HepG2 (cell line): ENCODE measurements around the gene RPE65. TPM values are rescaled to one million over a fixed set of nuclear protein-coding genes. Genes with fewer than 3 reads are reported as not detected.

Experiments
- ARNTL ChIP-seq: sonication (generic); formaldehyde crosslinking; IDR thresholded peaks from 2 replicates; pipeline ENCODE4 v1.4.0; 2020; ENCODE audit warnings: mild to moderate bottlenecking, missing genetic modification reagents
- CREM ChIP-seq, 2 experiments: sonication (generic) in 1 of 2; formaldehyde crosslinking in 1 of 2; IDR thresholded peaks; 2 replicates each; pipeline versions ENCODE4 v1.4.0 to v1.6.1; 2016 to 2020; ENCODE audit warnings: antibody characterized with exemption in 1 of 2, mild to moderate bottlenecking in 1 of 2, missing genetic modification reagents in 1 of 2
- HOXA7 ChIP-seq: sonication (generic); formaldehyde crosslinking; IDR thresholded peaks from 2 replicates; pipeline ENCODE4 v1.8.1; 2022; ENCODE audit warnings: mild to moderate bottlenecking, missing genetic modification reagents, moderate library complexity
- MLX ChIP-seq: IDR thresholded peaks from 2 replicates; pipeline ENCODE4 v1.6.1; 2016
- SRSF9 ChIP-seq: fragments of 200-400 bp; formaldehyde crosslinking; IDR thresholded peaks from 2 replicates; pipeline ENCODE4 v1.6.1; 2018; ENCODE audit warnings: borderline replicate concordance, mild to moderate bottlenecking, low read depth, low read length; ENCODE audit not compliant: insufficient read depth, poor library complexity, severe bottlenecking
- TARDBP ChIP-seq: sonication (generic); formaldehyde crosslinking; IDR thresholded peaks from 2 replicates; pipeline ENCODE4 v1.8.0; 2022; ENCODE audit warnings: mild to moderate bottlenecking, missing genetic modification reagents
- THAP7 ChIP-seq: sonication (generic); formaldehyde crosslinking; IDR thresholded peaks from 2 replicates; pipeline ENCODE4 v1.8.1; 2023; ENCODE audit warnings: mild to moderate bottlenecking, missing genetic modification reagents
- YY1 ChIP-seq: IDR thresholded peaks from 2 replicates; pipeline ENCODE4 v1.6.1; 2011; ENCODE audit warnings: low read length, low read depth, moderate library complexity, mild to moderate bottlenecking; ENCODE audit not compliant: insufficient read depth, insufficient replicate concordance
- ZNF280B ChIP-seq: sonication (generic); formaldehyde crosslinking; IDR thresholded peaks from 2 replicates; pipeline ENCODE4 v1.5.0; 2020; ENCODE audit warnings: missing genetic modification reagents, mild to moderate bottlenecking, borderline replicate concordance
- ZNF367 ChIP-seq: sonication (generic); formaldehyde crosslinking; IDR thresholded peaks from 2 replicates; pipeline ENCODE4 v1.4.0; 2020; ENCODE audit warnings: missing genetic modification reagents, borderline replicate concordance
- ZNF639 ChIP-seq: conservative IDR thresholded peaks from 2 replicates; pipeline ENCODE4 v1.6.1; 2018; ENCODE audit warnings: missing genetic modification reagents
- ZNF710 ChIP-seq: sonication (generic); formaldehyde crosslinking; IDR thresholded peaks from 2 replicates; pipeline ENCODE4 v1.5.0; 2020; ENCODE audit warnings: mild to moderate bottlenecking, missing genetic modification reagents, borderline replicate concordance
- polyA plus RNA-seq, 8 experiments: library from polyadenylated mRNA; depleted of rRNA in 3 of 8; stranded (reverse) in 7 of 8; unstranded in 1 of 8; fragments of >200 nt; fragmentation: Illumina TruSeq in 4 of 8; extraction: Trizol in 4 of 8; gene quantifications; 2 replicates each; pipeline versions ENCODE4 v1.2.1 to v1.2.3, GENCODE V29; 2011 to 2016; ENCODE audit warnings: low read depth in 4 of 8, missing spikeins in 1 of 8, mixed read lengths in 1 of 8; ENCODE audit not compliant: insufficient read depth in 1 of 8
- total RNA-seq, 5 experiments: library from RNA; depleted of rRNA; stranded (reverse); fragments of >200 nt; fragmentation: Illumina TruSeq; extraction: Trizol; gene quantifications; 2 replicates each; pipeline ENCODE4 v1.2.3, GENCODE V29; 2016; ENCODE audit warnings: low read depth in 1 of 5

Gene RPE65
- total and polyA plus RNA-seq, 2 of the 13 experiments (the other 11 are each of a cell fraction or from before 2014, with no cell fraction given): not detected

- no peak for TF ChIP-seq ZNF710 (CRISPR knock-in tag)
- TF ChIP-seq ARNTL (CRISPR knock-in tag): peak; percentile 49; the same call in 1 of the 2 replicates
- no peak for TF ChIP-seq SRSF9
- TF ChIP-seq TARDBP (CRISPR knock-in tag): 0 out of 2 replicates have a peak, but pooled peaks have one; percentile 21
- peak; percentile 52; the same call in 1 of the 2 replicates for TF ChIP-seq ZNF280B (CRISPR knock-in tag)
- TF ChIP-seq THAP7 (CRISPR knock-in tag): no peak
- no peak for TF ChIP-seq ZNF367 (CRISPR knock-in tag)
- no peak for TF ChIP-seq HOXA7 (CRISPR knock-in tag)
- TF ChIP-seq ZNF639 (CRISPR knock-in tag): 0 out of 2 replicates have a peak, but pooled peaks have one; percentile 8
- no peak for TF ChIP-seq CREM (IDR thresholded peaks at IDR 0.05)
- TF ChIP-seq CREM (CRISPR knock-in tag; IDR thresholded peaks at IDR 0.05): no peak
- no peak for TF ChIP-seq MLX
- TF ChIP-seq YY1: peak; percentile 76
Measured at GRCh38 chr1:68496680-68497357, 47.1 kb upstream of the RPE65 start, which contains the start of gene DEPDC1 (continued).
